H1 (cell line): ENCODE measurements around the gene TRIOBP. TPM values are rescaled to one million over a fixed set of nuclear protein-coding genes. Genes with fewer than 3 reads are reported as not detected.

ENCODE experiments used
- CTCF ChIA-PET: fragments of 300-600 bp; sonication (Branson Sonifier 250); formaldehyde crosslinking; loops from one replicate; lab custom pipeline; 2021; ENCODE audit not compliant: partially characterized antibody; lab: Charles Lee
- POLR2A ChIA-PET: fragments of 300-600 bp; sonication (Branson Sonifier 250); formaldehyde crosslinking; loops from one replicate; lab custom pipeline; 2021; ENCODE audit warnings: inconsistent platforms; ENCODE audit not compliant: partially characterized antibody; lab: Charles Lee
- DNase-seq, 2 experiments: peaks; one replicate each; pipeline versions ENCODE4 v3.0.0 to v3.0.0-alpha.2; 2010 to 2022; ENCODE audit warnings: low spot score in 2 of 2, low read depth in 1 of 2, mixed read lengths in 1 of 2
- FAIRE-seq: peaks from 2 replicates; lab custom pipeline; 2011; peaks lifted over from hg19 to GRCh38; lab: Jason Lieb, UNC
- H2AFZ ChIP-seq: 2 replicates; pipeline ENCODE4 v1.8.1; 2012; ENCODE audit warnings: low read length, inconsistent platforms
- H2AK5ac ChIP-seq: 2 replicates; pipeline ENCODE4 v1.6.1; 2013; ENCODE audit warnings: low read depth, low read length
- H2BK120ac ChIP-seq: replicated peaks from 2 replicates; pipeline ENCODE3; 2013; ENCODE audit warnings: low read depth, low read length, inconsistent platforms
- H2BK12ac ChIP-seq: 2 replicates; pipeline ENCODE4 v1.6.1; 2013; ENCODE audit warnings: low read depth, low read length
- H2BK15ac ChIP-seq: 2 replicates; pipeline ENCODE4 v1.6.1; 2013; ENCODE audit warnings: low read length
- H2BK20ac ChIP-seq: 2 replicates; pipeline ENCODE4 v1.6.1; 2013; ENCODE audit warnings: low read length
- H2BK5ac ChIP-seq: 2 replicates; pipeline ENCODE4 v1.6.1; 2013; ENCODE audit warnings: low read depth, low read length
- H3K14ac ChIP-seq: 2 replicates; pipeline ENCODE4 v1.6.1; 2013; ENCODE audit warnings: inconsistent platforms; ENCODE audit not compliant: insufficient read length
- H3K18ac ChIP-seq: 2 replicates; pipeline ENCODE4 v1.6.1; 2013; ENCODE audit warnings: low read length; ENCODE audit errors: extremely low read depth
- H3K23ac ChIP-seq: 2 replicates; pipeline ENCODE4 v1.6.1; 2013; ENCODE audit warnings: inconsistent platforms; ENCODE audit not compliant: insufficient read length
- H3K23me2 ChIP-seq: 2 replicates; pipeline ENCODE4 v1.6.1; 2013; ENCODE audit warnings: low read depth, low read length
- H3K27ac ChIP-seq: 2 replicates; pipeline ENCODE4 v1.6.1; 2011; ENCODE audit warnings: low read depth, low read length, inconsistent platforms
- H3K27me3 ChIP-seq, 4 experiments: replicated peaks in 1 of 4; 1 replicate in 1 of 4; 2 replicates in 3 of 4; pipeline versions ENCODE4 v1.6.1 to v1.8.1; 2011 to 2013; ENCODE audit warnings: low read length in 3 of 4, mild to moderate bottlenecking in 3 of 4, inconsistent platforms in 2 of 4, mixed read lengths in 2 of 4, moderate library complexity in 1 of 4; ENCODE audit not compliant: control insufficient read depth in 3 of 4, insufficient read depth in 3 of 4; ENCODE audit errors: extremely low read depth in 1 of 4
- H3K36me3 ChIP-seq, 4 experiments: 2 replicates each; pipeline versions ENCODE4 v1.6.1 to v1.8.1; 2011 to 2013; ENCODE audit warnings: mild to moderate bottlenecking in 4 of 4, low read length in 3 of 4, moderate library complexity in 2 of 4, control low read depth in 1 of 4, inconsistent platforms in 1 of 4; ENCODE audit not compliant: insufficient read depth in 4 of 4, control insufficient read depth in 2 of 4
- H3K4ac ChIP-seq: replicated peaks from 2 replicates; pipeline ENCODE3; 2013; ENCODE audit warnings: low read length, low read depth, mixed read lengths, inconsistent platforms; ENCODE audit not compliant: insufficient read length
- H3K4me1 ChIP-seq, 4 experiments: replicated peaks in 1 of 4; 1 replicate in 1 of 4; 2 replicates in 3 of 4; pipeline versions ENCODE4 v1.6.1 to v1.8.1; 2011 to 2013; ENCODE audit warnings: low read length in 3 of 4, inconsistent platforms in 2 of 4, mixed read lengths in 1 of 4; ENCODE audit not compliant: insufficient read depth in 4 of 4, control insufficient read depth in 3 of 4
- H3K4me2 ChIP-seq, 2 experiments: 2 replicates each; pipeline versions ENCODE4 v1.6.1 to v1.8.1; 2011 to 2013; ENCODE audit warnings: low read depth in 2 of 2, low read length in 2 of 2, control low read depth in 1 of 2, inconsistent platforms in 1 of 2, mild to moderate bottlenecking in 1 of 2; ENCODE audit not compliant: insufficient read depth in 1 of 2
- H3K4me3 ChIP-seq, 4 experiments: fragments of 200-600, 300-600 bp in 1 of 4; sonication (generic), shearing (Covaris generic), sonication (Bioruptor Twin) in 1 of 4; 2 replicates each; pipeline versions ENCODE4 v1.5.1 to v1.8.1; 2011 to 2016; ENCODE audit warnings: low read length in 4 of 4, low read depth in 3 of 4, control low read depth in 2 of 4, inconsistent platforms in 2 of 4, mild to moderate bottlenecking in 2 of 4, mixed read lengths in 1 of 4, moderate library complexity in 1 of 4; ENCODE audit not compliant: insufficient read depth in 2 of 4; ENCODE audit errors: extremely low read depth in 1 of 4
- H3K56ac ChIP-seq: replicated peaks from 2 replicates; pipeline ENCODE3; 2013; ENCODE audit warnings: low read depth, mild to moderate bottlenecking, mixed read lengths, low read length, inconsistent platforms; ENCODE audit not compliant: insufficient read length
- H3K79me1 ChIP-seq: 2 replicates; pipeline ENCODE4 v1.6.1; 2013; ENCODE audit warnings: low read depth, low read length, control low read depth
- H3K79me2 ChIP-seq, 2 experiments: 2 replicates each; pipeline versions ENCODE4 v1.6.1 to v1.8.1; 2012 to 2013; ENCODE audit warnings: low read length in 2 of 2, mild to moderate bottlenecking in 2 of 2, inconsistent platforms in 1 of 2; ENCODE audit not compliant: insufficient read depth in 2 of 2, control insufficient read depth in 1 of 2
- H3K9ac ChIP-seq, 4 experiments: replicated peaks in 1 of 4; 1 replicate in 1 of 4; 2 replicates in 3 of 4; pipeline versions ENCODE4 v1.6.1 to v1.8.1; 2011 to 2013; ENCODE audit warnings: low read depth in 3 of 4, low read length in 3 of 4, control low read depth in 2 of 4, mild to moderate bottlenecking in 2 of 4, moderate library complexity in 2 of 4, inconsistent platforms in 1 of 4; ENCODE audit errors: extremely low read depth in 1 of 4
- H3K9me3 ChIP-seq, 2 experiments: 2 replicates each; pipeline versions ENCODE4 v1.6.1 to v1.8.1; 2012 to 2013; ENCODE audit warnings: mild to moderate bottlenecking in 2 of 2, moderate library complexity in 2 of 2, control low read depth in 1 of 2, inconsistent platforms in 1 of 2, low read depth in 1 of 2, low read length in 1 of 2, mixed read lengths in 1 of 2; ENCODE audit not compliant: insufficient read depth in 2 of 2
- H4K20me1 ChIP-seq, 2 experiments: replicated peaks in 1 of 2; 2 replicates each; pipeline versions ENCODE3 to v1.8.1; 2011 to 2013; ENCODE audit warnings: inconsistent platforms in 2 of 2, low read length in 2 of 2, mild to moderate bottlenecking in 1 of 2; ENCODE audit not compliant: insufficient read depth in 2 of 2, control insufficient read depth in 1 of 2
- H4K5ac ChIP-seq: 2 replicates; pipeline ENCODE4 v1.6.1; 2013; ENCODE audit warnings: low read length, low read depth, mixed read lengths, inconsistent platforms; ENCODE audit not compliant: insufficient read length
- H4K8ac ChIP-seq: 2 replicates; pipeline ENCODE4 v1.8.0; 2013; ENCODE audit warnings: mild to moderate bottlenecking, moderate library complexity, low read length, inconsistent platforms; ENCODE audit not compliant: insufficient read depth; ENCODE audit errors: extremely low read depth
- H4K91ac ChIP-seq: replicated peaks from 2 replicates; pipeline ENCODE3; 2013; ENCODE audit warnings: low read length, mixed read lengths, inconsistent platforms; ENCODE audit not compliant: insufficient read length
- POLR2A ChIP-seq, 2 experiments: IDR thresholded peaks; 1 replicate in 1 of 2; 2 replicates in 1 of 2; pipeline ENCODE4 v1.6.1; 2011; ENCODE audit warnings: low read depth in 2 of 2, low read length in 2 of 2, mild to moderate bottlenecking in 2 of 2; ENCODE audit errors: control extremely low read depth in 1 of 2
- POLR2AphosphoS5 ChIP-seq: IDR thresholded peaks from 2 replicates; pipeline ENCODE4 v1.6.1; 2011; ENCODE audit warnings: low read depth, low read length
- SP1 ChIP-seq: IDR thresholded peaks from 2 replicates; pipeline ENCODE4 v1.6.1; 2011; ENCODE audit warnings: low read depth, low read length
- WGBS, 2 experiments: shearing (Covaris generic) in 1 of 2; methylation state at CpG; one replicate each; pipeline versions ENCODE4 v1.1.6 to v1.1.7; 2013 to 2015; ENCODE audit warnings: low lambda C conversion rate in 2 of 2, mixed read lengths in 2 of 2, inconsistent platforms in 1 of 2, low coverage in 1 of 2, missing lambda C conversion rate in 1 of 2; ENCODE audit not compliant: insufficient replicate concordance in 2 of 2, insufficient coverage in 1 of 2, insufficient read length in 1 of 2; ENCODE audit errors: extremely low coverage in 1 of 2, missing lambda C conversion rate in 1 of 2; 5-methylcytosine and 5-hydroxymethylcytosine counted together
- polyA plus RNA-seq, 7 experiments: library from polyadenylated mRNA; depleted of rRNA in 3 of 7; stranded (reverse) in 5 of 7; unstranded in 2 of 7; fragments of >200 nt in 5 of 7; fragments of 200-250 nt in 2 of 7; gene quantifications; 1 replicate in 5 of 7; 2 replicates in 1 of 7; 4 replicates in 1 of 7; pipeline versions ENCODE4 v1.2.1 to v1.2.3, GENCODE V29; 2011 to 2013; ENCODE audit warnings: missing spikeins in 2 of 7, mixed read lengths in 2 of 7
- total RNA-seq: library from RNA; stranded (reverse); fragmentation: NEBNext Ultra II Directional; extraction: Animal tissue kit (Norgen Biotek cat#: 25700); gene quantifications from 2 replicates; pipeline ENCODE4 v1.2.1, GENCODE V29; 2021

TRIOBP gene
- total and polyA plus RNA-seq, 2 of the 8 experiments (the other 6 are each of a cell fraction or from before 2014, with no cell fraction given), result 18.2 to 27.3 TPM

- Histone ChIP-seq H2BK15ac (no peak overlapping the region), H3K4me1 (no peaks in the 10 kb centered on the region; a peak in 1 of 7 replicates), H3K79me1 (no peaks in the 10 kb centered on the region), H3K4me3 (no peak overlapping the region), H3K14ac (no peak overlapping the region), H2BK120ac (no peak overlapping the region), H3K4ac (no peak overlapping the region), H4K20me1 (peaks cover 4 to 6% of the 10 kb centered on the region in 2 experiments), H2BK20ac (no peak overlapping the region), H3K4me2 (no peak overlapping the region), H4K8ac (no peak overlapping the region), H3K9ac (no peak overlapping the region)
- no peak for DNase-seq
- CTCF ChIA-PET, result interaction anchor here (0.6 to 2.0 kb wide), 3 partner anchors 9 to 125 kb away, joined by 3 to 4 read pairs (median 3); no protein-coding TSS in a partner anchor
- peak in 1 of 2 experiments; percentile 37; a peak in 1 of 3 replicates for TF ChIP-seq POLR2A (IDR thresholded peaks at IDR 0.05; ENCODE audit: control extremely low read depth in 1 of 2, low read depth in 2 of 2, low read length in 2 of 2)
- 0 out of 2 replicates have a peak, but pooled peaks have one; percentile 31 for TF ChIP-seq POLR2AphosphoS5
- no peak for TF ChIP-seq SP1
- TF ChIP-seq, all 59 proteins: peak for 2
- Histone ChIP-seq H3K36me3 (peaks cover 0 to 11% (median 5%) of the 10 kb centered on the region in 4 experiments; a peak in 5 of 8 replicates), H2BK5ac (no peak overlapping the region), H4K91ac (no peak overlapping the region), H3K23me2 (peaks cover 8% of the 10 kb centered on the region; the same call in 1 of the 2 replicates), H3K56ac (no peak overlapping the region), H2AFZ (no peak overlapping the region), H3K18ac (no peak overlapping the region), H3K27me3 (peaks cover 0 to 13% (median 11%) of the 10 kb centered on the region in 4 experiments; a peak in 6 of 7 replicates), H4K5ac (no peak overlapping the region), H3K79me2 (peaks cover 0 to 4% of the 10 kb centered on the region in 2 experiments; a peak in 1 of 4 replicates), H2BK12ac (no peak overlapping the region), H3K27ac (no peak overlapping the region), H3K23ac (no peak overlapping the region), H2AK5ac (no peak overlapping the region), H3K9me3 (no peaks in the 10 kb centered on the region)
- FAIRE-seq, result no peak
- WGBS, 2 experiments, result 93% methylated on average over 2 of the region's 2 CpGs; no CpG with 5 or more reads in 1 of the 2 experiments
- POLR2A ChIA-PET, result interaction anchor here (1.0 kb wide), 1 partner anchor 50 kb away, joined by 4 read pairs; no protein-coding TSS in a partner anchor
These were observed 115.0 kb downstream of the TRIOBP start for GRCh38 chr22:37811867-37812266.
